Mucosa of rectum (tissue), 2 donors: ENCODE data around the gene KCTD5.

Experiments
- H3K27ac ChIP-seq, 2 donors: one replicate each; pipeline ENCODE4 v1.7.0; 2013; ENCODE audit warnings: inconsistent platforms in 2 of 2, low read depth in 2 of 2, low read length in 2 of 2
- H3K27me3 ChIP-seq, 2 donors: one replicate each; pipeline ENCODE4 v1.7.0; 2013; ENCODE audit warnings: low read length in 2 of 2; ENCODE audit not compliant: control insufficient read depth in 2 of 2, insufficient read depth in 2 of 2
- H3K36me3 ChIP-seq, 2 donors: one replicate each; pipeline ENCODE4 v1.7.0; 2013; ENCODE audit warnings: low read length in 2 of 2; ENCODE audit not compliant: control insufficient read depth in 2 of 2, insufficient read depth in 2 of 2
- H3K4me1 ChIP-seq, 2 donors: one replicate each; pipeline ENCODE4 v1.7.0; 2013; ENCODE audit warnings: low read length in 2 of 2, mild to moderate bottlenecking in 1 of 2; ENCODE audit not compliant: control insufficient read depth in 2 of 2, insufficient read depth in 2 of 2
- H3K4me3 ChIP-seq, 2 donors: one replicate each; pipeline ENCODE4 v1.7.0; 2013; ENCODE audit warnings: low read length in 2 of 2
- H3K9ac ChIP-seq, 2 donors: one replicate each; pipeline ENCODE4 v1.7.0; 2013; ENCODE audit warnings: low read length in 2 of 2, low read depth in 1 of 2, mild to moderate bottlenecking in 1 of 2
- H3K9me3 ChIP-seq, 2 donors: one replicate each; pipeline ENCODE4 v1.7.0; 2013; ENCODE audit warnings: low read length in 2 of 2; ENCODE audit not compliant: control insufficient read depth in 2 of 2
- donor health status: healthy.
- donor health status: Normal muscosa, but diverticular disease.

Gene KCTD5

GRCh38 chr16:2709588-2709984, 27.3 kb downstream of the KCTD5 start:
- H3K36me3 ChIP-seq, result peaks cover 20 to 29% of the 10 kb centered on the region in 2 donors
- H3K27me3 ChIP-seq, result peaks cover 0 to 3% of the 10 kb centered on the region in 2 donors
- H3K27ac ChIP-seq, result no peak overlapping the region
- no peak overlapping the region for H3K4me3 ChIP-seq
- no peak overlapping the region for H3K9ac ChIP-seq
- H3K9me3 ChIP-seq, result no peaks in the 10 kb centered on the region
- no peaks in the 10 kb centered on the region for H3K4me1 ChIP-seq

GRCh38 chr16:2710021-2710710, 27.8 kb downstream of the KCTD5 start:
- H3K27me3 ChIP-seq, result peaks cover 0 to 3% of the 10 kb centered on the region in 2 donors
- H3K9ac ChIP-seq, result no peak overlapping the region
- H3K36me3 ChIP-seq, result peaks cover 15 to 26% of the 10 kb centered on the region in 2 donors
- H3K4me3 ChIP-seq, result no peak overlapping the region
- H3K9me3 ChIP-seq, result no peaks in the 10 kb centered on the region
- no peak overlapping the region for H3K27ac ChIP-seq
- no peaks in the 10 kb centered on the region for H3K4me1 ChIP-seq

GRCh38 chr16:2710711-2711231, 28.4 kb downstream of the KCTD5 start:
- peaks cover 0 to 3% of the 10 kb centered on the region in 2 donors for H3K27me3 ChIP-seq
- H3K36me3 ChIP-seq, result peaks cover 15 to 22% of the 10 kb centered on the region in 2 donors
- H3K27ac ChIP-seq, result no peak overlapping the region
- H3K4me3 ChIP-seq, result no peak overlapping the region
- H3K9ac ChIP-seq, result no peak overlapping the region
- H3K4me1 ChIP-seq, result no peaks in the 10 kb centered on the region
- H3K9me3 ChIP-seq, result no peaks in the 10 kb centered on the region

GRCh38 chr16:2711370-2712062, 29.2 kb downstream of the KCTD5 start:
- Histone ChIP-seq H3K27me3 (peaks cover 0 to 3% of the 10 kb centered on the region in 2 donors), H3K4me1 (no peaks in the 10 kb centered on the region), H3K36me3 (peaks cover 15 to 16% of the 10 kb centered on the region in 2 donors), H3K9ac (no peak overlapping the region), H3K4me3 (no peak overlapping the region), H3K27ac (no peak overlapping the region), H3K9me3 (no peaks in the 10 kb centered on the region)

GRCh38 chr16:2712063-2712441, 29.7 kb downstream of the KCTD5 start:
- Histone ChIP-seq H3K27ac (no peak overlapping the region), H3K4me3 (no peak overlapping the region), H3K9me3 (no peaks in the 10 kb centered on the region), H3K9ac (no peak overlapping the region), H3K4me1 (no peaks in the 10 kb centered on the region), H3K36me3 (peaks cover 14 to 16% of the 10 kb centered on the region in 2 donors), H3K27me3 (peaks cover 0 to 3% of the 10 kb centered on the region in 2 donors)

GRCh38 chr16:2712546-2712945, 30.2 kb downstream of the KCTD5 start:
- Histone ChIP-seq H3K9ac (no peak overlapping the region), H3K27me3 (peaks cover 0 to 3% of the 10 kb centered on the region in 2 donors), H3K4me1 (no peaks in the 10 kb centered on the region), H3K9me3 (no peaks in the 10 kb centered on the region), H3K27ac (no peak overlapping the region), H3K4me3 (no peak overlapping the region), H3K36me3 (peaks cover 9 to 11% of the 10 kb centered on the region in 2 donors)

GRCh38 chr16:2713523-2713922, 31.2 kb downstream of the KCTD5 start:
- H3K27ac ChIP-seq, result no peak overlapping the region
- no peaks in the 10 kb centered on the region for H3K4me1 ChIP-seq
- no peaks in the 10 kb centered on the region for H3K9me3 ChIP-seq
- peaks cover under 1 to 2% of the 10 kb centered on the region in 2 donors for H3K36me3 ChIP-seq
- no peak overlapping the region for H3K9ac ChIP-seq
- no peak overlapping the region for H3K4me3 ChIP-seq
- peaks cover 0 to 3% of the 10 kb centered on the region in 2 donors for H3K27me3 ChIP-seq

GRCh38 chr16:2713985-2714774, 31.9 kb downstream of the KCTD5 start:
- no peaks in the 10 kb centered on the region for H3K36me3 ChIP-seq
- no peak overlapping the region for H3K4me3 ChIP-seq
- H3K27me3 ChIP-seq, result peaks cover 0 to 3% of the 10 kb centered on the region in 2 donors
- H3K9ac ChIP-seq, result no peak overlapping the region
- no peaks in the 10 kb centered on the region for H3K9me3 ChIP-seq
- H3K27ac ChIP-seq, result no peak overlapping the region
- peaks cover 0 to 5% of the 10 kb centered on the region in 2 donors for H3K4me1 ChIP-seq

- Histone ChIP-seq H3K27me3 (peaks cover 0 to 3% of the 10 kb centered on the region in 2 donors), H3K27ac (no peak overlapping the region), H3K9me3 (no peaks in the 10 kb centered on the region), H3K4me1 (peaks cover 7 to 13% of the 10 kb centered on the region in 2 donors), H3K9ac (no peak overlapping the region), H3K4me3 (no peak overlapping the region), H3K36me3 (no peaks in the 10 kb centered on the region)
These were observed 32.7 kb downstream of the KCTD5 start for GRCh38 chr16:2715064-2715463.

- Histone ChIP-seq H3K9ac (no peak overlapping the region), H3K4me3 (no peak overlapping the region), H3K36me3 (no peaks in the 10 kb centered on the region), H3K9me3 (no peaks in the 10 kb centered on the region), H3K4me1 (peaks cover 9 to 13% of the 10 kb centered on the region in 2 donors), H3K27me3 (peaks cover 0 to 3% of the 10 kb centered on the region in 2 donors), H3K27ac (no peak overlapping the region)
These were observed 33.2 kb downstream of the KCTD5 start for GRCh38 chr16:2715519-2715918.
